IMR-90 (cell line): ENCODE data around the gene TSEN54. TPM values are rescaled to one million over a fixed set of nuclear protein-coding genes. Genes with fewer than 3 reads are reported as not detected.

ENCODE experiments used
- ATAC-seq: fragments of 200-7000 bp; cut with Tn5 transposase; 2 replicates; pipeline ENCODE4 v1.9.1; 2020; ENCODE audit warnings: low read depth, mild to moderate bottlenecking, moderate library complexity
- BruUV-seq: library from RNA; stranded (reverse); fragments of 400-500 nt; replicated peaks from 2 replicates; lab custom pipeline; 2021; lab: Mats Ljungman, UMichigan
- CTCF ChIA-PET: fragments of 300-600 bp; formaldehyde crosslinking; extraction: SDS; loops from one replicate; lab custom pipeline; 2021; ENCODE audit warnings: antibody characterized with exemption; lab: Yijun Ruan, JAX
- POLR2A ChIA-PET: fragments of 300-600 bp; sonication (Branson Sonifier 250); formaldehyde crosslinking; loops from one replicate; lab custom pipeline; 2022; ENCODE audit warnings: antibody characterized with exemption; ENCODE audit not compliant: unreplicated experiment; lab: Charles Lee
- DNase-seq: peaks from one replicate; pipeline ENCODE4 v3.0.0; 2013
- H2AFZ ChIP-seq: replicated peaks from 2 replicates; pipeline ENCODE3; 2013; ENCODE audit warnings: low read length, mild to moderate bottlenecking; ENCODE audit not compliant: poor library complexity
- H2AK5ac ChIP-seq: 2 replicates; pipeline ENCODE4 v1.6.1; 2013; ENCODE audit warnings: low read depth, low read length, inconsistent platforms
- H2AK9ac ChIP-seq: replicated peaks from 2 replicates; pipeline ENCODE3; 2013; ENCODE audit warnings: mild to moderate bottlenecking, low read depth, low read length, moderate library complexity; ENCODE audit not compliant: poor library complexity
- H2BK120ac ChIP-seq: 2 replicates; pipeline ENCODE4 v1.6.1; 2013; ENCODE audit warnings: low read depth, low read length, inconsistent platforms
- H2BK15ac ChIP-seq: 3 replicates; pipeline ENCODE4 v1.6.1; 2013; ENCODE audit warnings: low read depth, low read length, inconsistent platforms
- H2BK20ac ChIP-seq: 2 replicates; pipeline ENCODE4 v1.6.1; 2013; ENCODE audit warnings: low read depth, mild to moderate bottlenecking, inconsistent platforms, low read length, moderate library complexity
- H2BK5ac ChIP-seq: 2 replicates; pipeline ENCODE4 v1.6.1; 2013; ENCODE audit warnings: mild to moderate bottlenecking, low read depth, low read length, inconsistent platforms; ENCODE audit not compliant: poor library complexity, severe bottlenecking
- H3K14ac ChIP-seq: replicated peaks from 2 replicates; pipeline ENCODE4 v1.6.1; 2013; ENCODE audit warnings: low read depth, low read length, inconsistent platforms
- H3K18ac ChIP-seq: 2 replicates; pipeline ENCODE4 v1.6.1; 2013; ENCODE audit warnings: low read depth, low read length, control low read depth
- H3K23ac ChIP-seq: 2 replicates; pipeline ENCODE4 v1.6.1; 2013; ENCODE audit warnings: low read depth, low read length, inconsistent platforms
- H3K27ac ChIP-seq: 2 replicates; pipeline ENCODE4 v1.5.1; 2013; ENCODE audit warnings: mild to moderate bottlenecking, control low read depth, low read length; ENCODE audit not compliant: insufficient read depth
- H3K27me3 ChIP-seq: 2 replicates; pipeline ENCODE4 v1.6.1; 2013; ENCODE audit warnings: low read length; ENCODE audit not compliant: control insufficient read depth, insufficient read depth
- H3K36me3 ChIP-seq: 2 replicates; pipeline ENCODE4 v1.6.1; 2013; ENCODE audit warnings: low read length, mixed read lengths; ENCODE audit not compliant: control insufficient read depth, insufficient read depth
- H3K4ac ChIP-seq: 2 replicates; pipeline ENCODE4 v1.6.1; 2013; ENCODE audit warnings: low read depth, low read length, inconsistent platforms
- H3K4me1 ChIP-seq: 2 replicates; pipeline ENCODE4 v1.6.1; 2013; ENCODE audit warnings: low read length, mixed read lengths; ENCODE audit not compliant: control insufficient read depth, insufficient read depth
- H3K4me2 ChIP-seq: 2 replicates; pipeline ENCODE4 v1.6.1; 2013; ENCODE audit warnings: low read depth, mild to moderate bottlenecking, control low read depth, low read length, moderate library complexity
- H3K4me3 ChIP-seq: 2 replicates; pipeline ENCODE4 v1.5.1; 2013; ENCODE audit warnings: low read depth, mild to moderate bottlenecking, control low read depth, low read length, moderate library complexity; ENCODE audit not compliant: insufficient read depth
- H3K56ac ChIP-seq: 2 replicates; pipeline ENCODE4 v1.6.1; 2013; ENCODE audit warnings: low read length, inconsistent platforms; ENCODE audit not compliant: insufficient read depth; ENCODE audit errors: extremely low read depth
- H3K79me1 ChIP-seq, 2 experiments: 2 replicates each; pipeline ENCODE4 v1.6.1; 2013; ENCODE audit warnings: low read length in 2 of 2, inconsistent platforms in 1 of 2, low read depth in 1 of 2
- H3K9ac ChIP-seq: 2 replicates; pipeline ENCODE4 v1.6.1; 2013; ENCODE audit warnings: low read depth, low read length, control low read depth
- H3K9me1 ChIP-seq: 2 replicates; pipeline ENCODE4 v1.6.1; 2013; ENCODE audit warnings: low read length, inconsistent platforms; ENCODE audit not compliant: insufficient read depth
- H3K9me3 ChIP-seq: 2 replicates; pipeline ENCODE4 v1.6.1; 2013; ENCODE audit warnings: low read length; ENCODE audit not compliant: control insufficient read depth, insufficient read depth
- H4K20me1 ChIP-seq: 2 replicates; pipeline ENCODE4 v1.6.1; 2013; ENCODE audit warnings: low read length, inconsistent platforms; ENCODE audit not compliant: insufficient read depth
- H4K5ac ChIP-seq: 2 replicates; pipeline ENCODE4 v1.6.1; 2013; ENCODE audit warnings: mild to moderate bottlenecking, low read depth, low read length, control low read depth
- H4K8ac ChIP-seq, 2 experiments: 2 replicates each; pipeline ENCODE4 v1.6.1; 2013; ENCODE audit warnings: low read depth in 2 of 2, low read length in 2 of 2, control low read depth in 1 of 2, inconsistent platforms in 1 of 2
- H4K91ac ChIP-seq: 2 replicates; pipeline ENCODE4 v1.6.1; 2013; ENCODE audit warnings: low read depth, low read length, inconsistent platforms; ENCODE audit not compliant: insufficient read depth
- BHLHE40 ChIP-seq: fragments of 150-350 bp; IDR thresholded peaks from 2 replicates; pipeline ENCODE4 v1.6.1; 2016; ENCODE audit warnings: mild to moderate bottlenecking, low read depth, low read length
- CEBPB ChIP-seq: IDR thresholded peaks from 2 replicates; pipeline ENCODE4 v1.6.1; 2012; ENCODE audit warnings: low read depth, low read length, improper control_type of control experiment
- CHD1 ChIP-seq: IDR thresholded peaks from 2 replicates; pipeline ENCODE4 v1.6.1; 2012; ENCODE audit warnings: low read depth, low read length, improper control_type of control experiment
- CTCF ChIP-seq: conservative IDR thresholded peaks from 2 replicates; pipeline ENCODE4 v1.5.1; 2012; ENCODE audit warnings: mild to moderate bottlenecking, low read depth, low read length, improper control_type of control experiment
- FOS ChIP-seq: fragments of 150-350 bp; IDR thresholded peaks from 2 replicates; pipeline ENCODE4 v1.6.1; 2016; ENCODE audit warnings: low read depth, low read length
- MAFK ChIP-seq: IDR thresholded peaks from 2 replicates; pipeline ENCODE4 v1.6.1; 2012; ENCODE audit warnings: low read depth, low read length, improper control_type of control experiment
- MAZ ChIP-seq: IDR thresholded peaks from 2 replicates; pipeline ENCODE4 v1.6.1; 2012; ENCODE audit warnings: low read depth, mild to moderate bottlenecking, low read length, improper control_type of control experiment, moderate library complexity, borderline replicate concordance
- MXI1 ChIP-seq: IDR thresholded peaks from 2 replicates; pipeline ENCODE4 v1.6.1; 2012; ENCODE audit warnings: low read depth, mild to moderate bottlenecking, low read length, moderate library complexity, borderline replicate concordance
- NFE2L2 ChIP-seq: fragments of 150-350 bp; IDR thresholded peaks from 2 replicates; pipeline ENCODE4 v1.6.1; 2016; ENCODE audit warnings: low read depth, mild to moderate bottlenecking, low read length
- POLR2A ChIP-seq: IDR thresholded peaks from 2 replicates; pipeline ENCODE4 v1.6.1; 2012; ENCODE audit warnings: mild to moderate bottlenecking, low read depth, low read length
- RAD21 ChIP-seq: IDR thresholded peaks from 2 replicates; pipeline ENCODE4 v1.6.1; 2012; ENCODE audit warnings: low read length, improper control_type of control experiment
- RCOR1 ChIP-seq: IDR thresholded peaks from 2 replicates; pipeline ENCODE4 v1.6.1; 2012; ENCODE audit warnings: mild to moderate bottlenecking, low read length, improper control_type of control experiment; ENCODE audit not compliant: insufficient replicate concordance
- RFX5 ChIP-seq: IDR thresholded peaks from 2 replicates; pipeline ENCODE4 v1.8.0; 2012; ENCODE audit warnings: low read depth, mild to moderate bottlenecking, low read length, moderate library complexity
- SMC3 ChIP-seq: fragments of 150-350 bp; IDR thresholded peaks from 2 replicates; pipeline ENCODE4 v1.6.1; 2016; ENCODE audit warnings: low read depth, mild to moderate bottlenecking, antibody characterized with exemption, low read length, moderate library complexity
- WGBS, 2 experiments: methylation state at CpG; one replicate each; pipeline versions ENCODE4 v1.1.5 to v1.1.7; 2013; ENCODE audit warnings: missing lambda C conversion rate in 2 of 2; ENCODE audit not compliant: insufficient read length in 1 of 2; ENCODE audit errors: extremely low coverage in 2 of 2; 5-methylcytosine and 5-hydroxymethylcytosine counted together
- dilution Hi-C: fragments of 300-500 bp; cut with HindIII; formaldehyde crosslinking; loops from one replicate; pipeline ENCODE4 v1.14.3; 2018; ENCODE audit warnings: low sequenced_read_pairs; ENCODE audit not compliant: unreplicated experiment
- in situ Hi-C: fragments of 300-500 bp; cut with MboI; formaldehyde crosslinking; loops from 3 replicates; pipeline ENCODE4 v1.14.3; 2019; ENCODE audit warnings: low sequenced_read_pairs, inconsistent platforms, mixed read lengths
- intact Hi-C: fragments of 100-400 bp; cut with micrococcal nuclease; formaldehyde crosslinking; loops from 2 replicates; pipeline ENCODE4 v1.10.0; 2022
- polyA plus RNA-seq, 3 experiments: library from polyadenylated mRNA; depleted of rRNA; stranded (reverse); fragments of >200 nt; gene quantifications; 2 replicates each; pipeline ENCODE4 v1.2.3, GENCODE V29; 2012; ENCODE audit warnings: low replicate concordance in 1 of 3
- total RNA-seq: library from RNA; depleted of rRNA; stranded (reverse); fragments of >200 nt; gene quantifications from 2 replicates; pipeline ENCODE4 v1.2.3, GENCODE V29; 2012
- TF ChIP-seq, protein P1 (sequence below): fragments of 150-350 bp; IDR thresholded peaks from 2 replicates; pipeline ENCODE4 v1.6.1; 2017; ENCODE audit warnings: mild to moderate bottlenecking, antibody characterized with exemption, low read length, low read depth
- TF ChIP-seq, protein P2 (sequence below): fragments of 150-350 bp; IDR thresholded peaks from 2 replicates; pipeline ENCODE4 v1.6.1; 2016; ENCODE audit warnings: low read depth, mild to moderate bottlenecking, low read length, moderate library complexity, borderline replicate concordance

Gene TSEN54
- total and polyA plus RNA-seq, 2 of the 4 experiments (the other 2 are of a cell fraction), result 7.2 to 14.9 TPM

GRCh38 chr17:75499313-75500022 lies 16.9 kb upstream of the TSEN54 start:
- Histone ChIP-seq H3K4me2 (no peak overlapping the region), H3K4ac (no peak overlapping the region), H4K20me1 (no peaks in the 10 kb centered on the region), H2AFZ (no peak overlapping the region), H3K9me1 (no peaks in the 10 kb centered on the region), H3K9ac (no peak overlapping the region), H4K8ac (no peak overlapping the region), H3K4me3 (no peak overlapping the region), H3K4me1 (no peaks in the 10 kb centered on the region), H3K27ac (no peak overlapping the region), H3K36me3 (peaks cover 49% of the 10 kb centered on the region), H2BK5ac (no peak overlapping the region), H3K23ac (no peak overlapping the region), H4K5ac (no peak overlapping the region), H3K27me3 (no peaks in the 10 kb centered on the region), H2BK20ac (no peak overlapping the region), H3K79me1 (no peaks in the 10 kb centered on the region), H2BK120ac (no peak overlapping the region), H3K18ac (no peak overlapping the region), H2BK15ac (no peak overlapping the region), H2AK5ac (no peak overlapping the region), H3K56ac (no peak overlapping the region), H4K91ac (no peak overlapping the region), H2AK9ac (no peak overlapping the region), H3K9me3 (no peaks in the 10 kb centered on the region), H3K14ac (no peak overlapping the region)
- DNase-seq (no peak), ATAC-seq (no peak)
- in situ Hi-C loops (no loop called here), dilution Hi-C loops (no loop called here), intact Hi-C loops (no loop called here)
- WGBS, 2 experiments, result no CpG with 5 or more reads among the region's 16 CpGs
- no peak for TF ChIP-seq MAZ
- TF ChIP-seq MAFK, result no peak
- no peak for TF ChIP-seq FOS
- TF ChIP-seq NFE2L2, result no peak
- no peak for TF ChIP-seq CTCF
- TF ChIP-seq BHLHE40, result no peak
- TF ChIP-seq CEBPB, result no peak
- TF ChIP-seq CHD1, result no peak
- no peak for TF ChIP-seq SMC3
- TF ChIP-seq RCOR1, result no peak
- no peak for TF ChIP-seq MXI1
- TF ChIP-seq POLR2A, result no peak
- no peak for TF ChIP-seq RAD21
- TF ChIP-seq, protein P1, sequence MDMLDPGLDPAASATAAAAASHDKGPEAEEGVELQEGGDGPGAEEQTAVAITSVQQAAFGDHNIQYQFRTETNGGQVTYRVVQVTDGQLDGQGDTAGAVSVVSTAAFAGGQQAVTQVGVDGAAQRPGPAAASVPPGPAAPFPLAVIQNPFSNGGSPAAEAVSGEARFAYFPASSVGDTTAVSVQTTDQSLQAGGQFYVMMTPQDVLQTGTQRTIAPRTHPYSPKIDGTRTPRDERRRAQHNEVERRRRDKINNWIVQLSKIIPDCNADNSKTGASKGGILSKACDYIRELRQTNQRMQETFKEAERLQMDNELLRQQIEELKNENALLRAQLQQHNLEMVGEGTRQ, result no peak
- TF ChIP-seq, protein P2, sequence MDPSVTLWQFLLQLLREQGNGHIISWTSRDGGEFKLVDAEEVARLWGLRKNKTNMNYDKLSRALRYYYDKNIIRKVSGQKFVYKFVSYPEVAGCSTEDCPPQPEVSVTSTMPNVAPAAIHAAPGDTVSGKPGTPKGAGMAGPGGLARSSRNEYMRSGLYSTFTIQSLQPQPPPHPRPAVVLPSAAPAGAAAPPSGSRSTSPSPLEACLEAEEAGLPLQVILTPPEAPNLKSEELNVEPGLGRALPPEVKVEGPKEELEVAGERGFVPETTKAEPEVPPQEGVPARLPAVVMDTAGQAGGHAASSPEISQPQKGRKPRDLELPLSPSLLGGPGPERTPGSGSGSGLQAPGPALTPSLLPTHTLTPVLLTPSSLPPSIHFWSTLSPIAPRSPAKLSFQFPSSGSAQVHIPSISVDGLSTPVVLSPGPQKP, result no peak
- TF ChIP-seq RFX5, result no peak
- BruUV-seq, result no TSS peak
- POLR2A ChIA-PET, result no interaction called here
- CTCF ChIA-PET, result no interaction called here
